ENCODE results near the gene MREG.
"Not testable (repeated sequence)": the region's sequence is repeated elsewhere in the genome, so short reads cannot be mapped to it uniquely, and the experiment has no call there.

MREG gene

GRCh38 chr2:215984661-215985060 lies 28.7 kb downstream of the MREG start:
- no peak for DNase-seq

GRCh38 chr2:215983581-215984351 lies 29.6 kb downstream of the MREG start:
- DNase-seq = no peak

GRCh38 chr2:215982465-215982875 lies 30.9 kb downstream of the MREG start:
- DNase-seq = no peak

- DNase-seq = no peak
Measured at GRCh38 chr2:215981115-215981514, 32.2 kb downstream of the MREG start.

- no peak for DNase-seq
Measured at GRCh38 chr2:215979620-215980019, 33.7 kb downstream of the MREG start.

- no peak for DNase-seq
Measured at GRCh38 chr2:215974700-215975429, 38.5 kb downstream of the MREG start.

- no peak for DNase-seq
Measured at GRCh38 chr2:215973954-215974699, 39.2 kb downstream of the MREG start.

GRCh38 chr2:215973145-215973792 lies 40.1 kb downstream of the MREG start:
- no peak for DNase-seq

- no peak for DNase-seq
Measured at GRCh38 chr2:215971671-215972070, 41.7 kb downstream of the MREG start.

- DNase-seq = not testable (repeated sequence)
Measured at GRCh38 chr2:215970894-215971293, 42.5 kb downstream of the MREG start.

- DNase-seq = no peak
Measured at GRCh38 chr2:215970425-215970824, 42.9 kb downstream of the MREG start.

GRCh38 chr2:215969131-215969841 lies 44.1 kb downstream of the MREG start:
- no peak for DNase-seq

GRCh38 chr2:215968499-215968898 lies 44.9 kb downstream of the MREG start:
- no peak for DNase-seq

- no peak for DNase-seq
Measured at GRCh38 chr2:215967590-215968378, 45.6 kb downstream of the MREG start.

GRCh38 chr2:215966951-215967350 lies 46.4 kb downstream of the MREG start:
- DNase-seq = no peak

- DNase-seq = no peak
Measured at GRCh38 chr2:215966274-215966673, 47.1 kb downstream of the MREG start.

GRCh38 chr2:215965532-215966165 lies 47.7 kb downstream of the MREG start:
- DNase-seq = no peak

- no peak for DNase-seq
Measured at GRCh38 chr2:215961981-215962380, 51.4 kb downstream of the MREG start.

GRCh38 chr2:215958257-215958656 lies 55.1 kb downstream of the MREG start:
- DNase-seq = no peak

GRCh38 chr2:215957354-215958122 lies 55.8 kb downstream of the MREG start:
- DNase-seq = not testable (repeated sequence)

Data from hippocampal formation (tissue), 2 donors.